ENCODE measurements around the gene NFIB.

Gene NFIB

DNA sequence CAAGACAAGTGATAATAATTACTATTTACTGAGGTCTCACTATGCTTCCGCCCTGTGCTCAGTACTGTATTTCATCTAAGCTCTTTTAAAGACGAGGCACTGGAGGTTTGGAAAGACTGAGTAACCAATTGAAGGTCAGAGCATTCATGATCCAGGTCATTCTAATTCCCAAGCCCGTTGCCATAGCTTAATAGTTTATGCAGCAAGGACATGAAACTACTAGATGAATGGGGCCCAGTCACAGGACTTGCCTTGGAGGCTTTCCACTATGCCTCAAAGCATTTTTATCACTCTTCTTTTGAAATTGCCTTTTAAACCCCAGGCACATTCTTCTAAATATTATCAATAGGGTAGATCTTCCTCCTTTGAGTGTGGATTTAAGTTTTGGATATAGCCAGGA is 17.2 kb upstream of the NFIB start:
- WGBS, 2 experiments (ENCODE audit: insufficient coverage in 2 of 2) = 83 to 97% methylated on average over 2 to 3 of the region's 3 CpGs
- peaks cover 4% of the 10 kb centered on the region for H3K4me1 ChIP-seq (ENCODE audit: control insufficient read depth, insufficient read depth, low read length, poor library complexity, severe bottlenecking)
- H3K9me3 ChIP-seq (ENCODE audit: control insufficient read depth, low read length) = no peaks in the 10 kb centered on the region
- H3K27ac ChIP-seq (ENCODE audit: low read depth, low read length, severe bottlenecking) = no peak overlapping the region
- no peak overlapping the region for H3K4me3 ChIP-seq (ENCODE audit: extremely low read depth, insufficient read depth, low read length, poor library complexity, severe bottlenecking)
- H3K36me3 ChIP-seq (ENCODE audit: control insufficient read depth, insufficient read depth, low read length) = no peaks in the 10 kb centered on the region

DNA sequence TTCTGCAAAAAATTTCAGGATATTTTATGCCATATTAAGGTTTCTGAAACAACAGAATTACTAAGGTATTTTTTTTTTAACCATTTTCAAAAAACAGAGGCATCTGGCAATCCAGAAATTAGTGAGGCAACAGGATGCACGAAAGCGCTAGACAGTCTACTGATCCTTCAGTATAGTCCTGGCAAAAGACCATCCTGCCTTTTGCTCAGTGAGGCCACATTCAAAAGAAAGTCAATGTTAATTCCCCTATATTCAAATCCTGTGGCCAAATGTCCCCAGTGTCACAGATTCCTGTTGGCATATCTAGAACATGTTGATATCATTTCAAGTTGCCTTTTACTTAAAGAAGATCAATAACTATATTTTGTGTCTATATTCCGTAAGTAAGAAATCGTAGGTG is 13.1 kb upstream of the NFIB start:
- Histone ChIP-seq H3K27ac (ENCODE audit: low read depth, low read length, severe bottlenecking) (no peak overlapping the region), H3K9me3 (ENCODE audit: control insufficient read depth, low read length) (no peaks in the 10 kb centered on the region), H3K4me1 (ENCODE audit: control insufficient read depth, insufficient read depth, low read length, poor library complexity, severe bottlenecking) (peaks cover 5% of the 10 kb centered on the region), H3K36me3 (ENCODE audit: control insufficient read depth, insufficient read depth, low read length) (no peaks in the 10 kb centered on the region), H3K4me3 (ENCODE audit: extremely low read depth, insufficient read depth, low read length, poor library complexity, severe bottlenecking) (no peak overlapping the region)
- 94 to 100% methylated on average over 2 of the region's 4 CpGs for WGBS, 2 experiments (ENCODE audit: insufficient coverage in 2 of 2)

DNA sequence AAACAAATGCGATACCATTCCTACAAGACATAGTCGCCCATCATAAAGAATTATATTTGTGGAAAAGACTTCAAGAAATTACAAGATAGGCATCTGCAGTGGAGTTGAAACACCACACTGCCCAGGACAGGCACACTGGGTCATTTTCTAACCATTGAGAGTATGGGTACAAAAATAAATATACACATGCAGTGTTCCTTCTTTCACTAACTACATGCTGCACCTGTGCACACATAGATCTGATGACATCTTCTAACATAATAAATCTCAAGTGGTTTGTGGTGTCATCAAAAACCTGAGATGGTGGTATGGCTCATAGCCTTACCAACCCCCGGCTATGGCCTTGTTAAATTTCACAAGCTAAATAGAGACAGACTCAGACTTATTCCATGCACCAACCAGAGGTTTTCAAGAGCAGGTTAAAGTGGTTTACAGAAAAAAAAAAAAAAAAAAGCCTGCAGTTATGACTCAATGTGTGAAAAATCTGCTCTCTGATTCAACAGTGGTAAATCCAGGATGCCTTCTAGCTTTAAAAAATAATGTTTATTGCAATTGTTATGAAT is 12.4 kb upstream of the NFIB start:
- H3K36me3 ChIP-seq (ENCODE audit: control insufficient read depth, insufficient read depth, low read length) = no peaks in the 10 kb centered on the region
- H3K27ac ChIP-seq (ENCODE audit: low read depth, low read length, severe bottlenecking) = no peak overlapping the region
- H3K9me3 ChIP-seq (ENCODE audit: control insufficient read depth, low read length) = no peaks in the 10 kb centered on the region
- WGBS, 2 experiments (ENCODE audit: insufficient coverage in 2 of 2) = 83% methylated on average over 1 of the region's 3 CpGs; no CpG with 5 or more reads in 1 of the 2 experiments
- H3K4me1 ChIP-seq (ENCODE audit: control insufficient read depth, insufficient read depth, low read length, poor library complexity, severe bottlenecking) = peaks cover 5% of the 10 kb centered on the region
- no peak overlapping the region for H3K4me3 ChIP-seq (ENCODE audit: extremely low read depth, insufficient read depth, low read length, poor library complexity, severe bottlenecking)

DNA sequence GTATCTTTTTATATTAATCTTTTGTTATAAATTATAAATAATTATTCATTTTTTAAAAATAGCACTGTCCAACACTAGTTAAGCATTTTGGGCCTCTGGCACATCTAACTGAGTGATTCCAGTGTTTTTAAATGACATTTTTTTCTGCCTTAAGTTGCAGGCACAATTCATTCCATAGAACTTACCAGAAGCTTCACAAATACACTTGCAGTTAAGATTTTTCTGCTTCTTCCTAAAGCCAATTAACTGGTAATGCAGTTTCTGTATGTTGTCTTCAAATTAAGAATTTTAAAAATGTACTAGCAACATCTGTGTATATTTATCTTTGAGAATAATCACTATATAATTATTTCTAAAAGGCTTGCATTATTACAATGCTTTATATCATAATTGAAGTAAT is 11.2 kb upstream of the NFIB start:
- no peak overlapping the region for H3K27ac ChIP-seq (ENCODE audit: low read depth, low read length, severe bottlenecking)
- no peaks in the 10 kb centered on the region for H3K9me3 ChIP-seq (ENCODE audit: control insufficient read depth, low read length)
- H3K4me3 ChIP-seq (ENCODE audit: extremely low read depth, insufficient read depth, low read length, poor library complexity, severe bottlenecking) = no peak overlapping the region
- H3K4me1 ChIP-seq (ENCODE audit: control insufficient read depth, insufficient read depth, low read length, poor library complexity, severe bottlenecking) = peaks cover 11% of the 10 kb centered on the region
- H3K36me3 ChIP-seq (ENCODE audit: control insufficient read depth, insufficient read depth, low read length) = no peaks in the 10 kb centered on the region

DNA sequence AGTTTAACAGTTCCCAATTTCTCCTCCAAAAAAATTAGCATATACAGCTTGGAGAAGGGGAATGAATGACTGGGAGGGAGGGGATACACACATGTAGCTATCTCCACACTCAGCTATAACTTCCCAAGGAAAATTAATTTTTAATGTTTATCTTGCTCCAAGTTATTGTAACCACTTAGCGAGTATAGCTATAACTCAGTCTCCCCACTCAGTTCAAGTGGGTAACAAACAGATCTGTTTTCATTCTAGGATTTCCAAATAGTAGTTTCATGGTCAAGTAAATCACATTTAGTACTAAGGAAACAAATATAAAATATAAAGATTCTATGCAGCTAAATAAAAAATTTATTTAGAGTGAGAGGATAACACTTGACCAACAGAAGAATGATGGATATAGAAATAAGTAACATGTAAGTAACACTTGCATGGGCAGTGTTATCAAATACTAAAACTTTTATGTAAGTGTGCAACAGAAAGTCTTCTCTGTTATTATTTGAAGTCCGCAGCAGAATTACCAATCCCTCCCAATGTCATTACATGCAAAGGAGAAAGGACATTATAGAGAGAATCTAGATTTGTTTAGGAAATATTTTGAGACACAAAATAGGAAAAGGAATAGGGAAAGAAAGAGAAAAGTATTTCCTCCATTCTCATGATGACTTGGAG is 10.2 kb upstream of the NFIB start:
- no peaks in the 10 kb centered on the region for H3K36me3 ChIP-seq (ENCODE audit: control insufficient read depth, insufficient read depth, low read length)
- no peaks in the 10 kb centered on the region for H3K9me3 ChIP-seq (ENCODE audit: control insufficient read depth, low read length)
- no peak overlapping the region for H3K27ac ChIP-seq (ENCODE audit: low read depth, low read length, severe bottlenecking)
- WGBS, 2 experiments (ENCODE audit: insufficient coverage in 2 of 2) = no CpG with 5 or more reads among the region's 2 CpGs
- H3K4me3 ChIP-seq (ENCODE audit: extremely low read depth, insufficient read depth, low read length, poor library complexity, severe bottlenecking) = no peak overlapping the region
- H3K4me1 ChIP-seq (ENCODE audit: control insufficient read depth, insufficient read depth, low read length, poor library complexity, severe bottlenecking) = peaks cover 11% of the 10 kb centered on the region

DNA sequence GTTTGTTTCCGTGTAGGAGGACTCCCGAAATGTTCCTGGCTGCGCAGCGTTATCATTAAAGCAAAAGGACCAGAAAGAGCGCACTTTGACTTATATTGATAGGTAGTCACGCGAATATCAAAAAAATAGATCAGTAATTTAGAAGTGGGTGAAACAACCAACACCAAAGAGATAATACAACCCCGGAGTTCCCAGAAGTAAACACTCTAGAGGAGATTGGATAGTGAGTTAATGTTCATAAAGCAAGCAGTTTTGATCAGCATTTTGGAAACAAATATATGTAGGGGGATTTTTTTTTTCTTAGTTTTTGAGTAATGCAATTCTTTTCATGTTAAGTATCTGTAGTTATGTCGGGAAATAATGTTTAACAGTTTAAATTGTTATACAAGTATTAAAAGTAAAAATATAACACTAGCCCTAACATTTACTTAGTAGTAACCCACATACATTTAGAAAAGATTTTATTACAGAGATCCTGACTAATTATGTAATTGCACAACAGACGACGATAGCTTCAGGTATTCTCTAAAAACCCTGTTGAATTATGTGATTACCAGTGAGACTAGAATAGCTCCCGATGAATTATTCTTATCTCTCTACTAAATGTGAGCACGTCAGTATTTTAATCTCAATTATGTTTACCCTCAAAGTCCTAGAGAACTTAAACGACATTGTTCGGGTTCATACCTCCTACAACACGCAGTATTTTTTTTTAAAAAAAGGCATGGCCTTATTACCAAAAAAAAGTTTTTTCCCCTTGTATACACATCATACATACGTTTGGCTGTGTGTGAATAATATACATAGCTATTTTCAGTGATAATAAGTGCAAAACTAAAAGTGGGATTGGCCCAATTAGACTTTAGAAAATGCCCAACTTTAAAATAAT is 9.4 kb upstream of the NFIB start:
- Histone ChIP-seq H3K9me3 (ENCODE audit: control insufficient read depth, low read length) (no peaks in the 10 kb centered on the region), H3K27ac (ENCODE audit: low read depth, low read length, severe bottlenecking) (peak overlapping the region; percentile 79), H3K36me3 (ENCODE audit: control insufficient read depth, insufficient read depth, low read length) (no peaks in the 10 kb centered on the region), H3K4me1 (ENCODE audit: control insufficient read depth, insufficient read depth, low read length, poor library complexity, severe bottlenecking) (peaks cover 11% of the 10 kb centered on the region), H3K4me3 (ENCODE audit: extremely low read depth, insufficient read depth, low read length, poor library complexity, severe bottlenecking) (peak overlapping the region; percentile 59)
- WGBS, 2 experiments (ENCODE audit: insufficient coverage in 2 of 2) = 64 to 81% methylated on average over 6 of the region's 17 CpGs

DNA sequence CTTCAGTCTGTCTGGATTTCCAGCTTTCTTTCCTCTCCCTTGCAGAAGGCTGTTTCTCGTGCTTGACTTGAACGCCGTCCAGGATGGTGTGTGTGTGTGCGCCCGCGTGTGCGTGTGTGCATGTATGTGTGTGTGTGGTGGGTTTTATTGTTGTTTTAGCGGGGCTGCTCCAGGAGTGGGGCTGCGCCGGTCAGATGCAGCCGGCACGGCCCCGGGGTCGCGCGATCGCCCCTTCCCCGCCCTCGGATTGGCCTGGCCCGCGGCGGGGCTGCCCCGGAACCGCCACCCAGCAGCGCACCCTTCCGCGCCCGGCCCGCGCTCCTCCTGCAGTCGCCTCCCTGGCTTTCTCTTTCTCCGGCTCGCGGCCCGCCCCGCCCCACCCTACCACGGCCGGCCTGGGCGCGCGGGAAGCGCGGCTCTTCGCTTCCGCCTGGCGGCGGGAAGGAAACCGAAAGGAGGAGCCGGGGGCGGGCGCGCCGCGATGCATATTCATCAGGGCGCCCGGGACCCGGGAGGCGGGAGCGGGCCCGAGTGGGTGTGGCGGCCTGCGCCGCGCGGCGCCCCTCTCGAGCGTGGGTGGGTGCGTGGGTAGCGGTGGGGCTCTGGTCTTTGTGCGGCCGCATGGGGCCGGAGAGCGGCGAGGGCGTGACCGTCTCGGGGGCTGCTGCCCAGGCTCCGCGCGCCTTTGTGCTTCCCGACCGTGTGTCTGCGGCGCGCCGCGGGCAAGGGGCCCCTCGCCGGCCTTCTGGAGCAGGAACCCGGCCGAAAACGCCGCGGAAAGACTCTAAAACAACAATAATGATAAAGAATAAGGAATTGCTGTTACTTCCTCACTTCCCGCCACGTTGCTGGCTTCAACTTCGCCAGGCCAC is 8.5 kb upstream of the NFIB start:
- H3K27ac ChIP-seq (ENCODE audit: low read depth, low read length, severe bottlenecking) = peak overlapping the region; percentile 79
- H3K4me3 ChIP-seq (ENCODE audit: extremely low read depth, insufficient read depth, low read length, poor library complexity, severe bottlenecking) = peak overlapping the region; percentile 59
- WGBS, 2 experiments (ENCODE audit: insufficient coverage in 2 of 2) = 0 to 1% methylated on average over 40 to 58 of the region's 98 CpGs
- H3K4me1 ChIP-seq (ENCODE audit: control insufficient read depth, insufficient read depth, low read length, poor library complexity, severe bottlenecking) = peaks cover 11% of the 10 kb centered on the region
- H3K9me3 ChIP-seq (ENCODE audit: control insufficient read depth, low read length) = no peaks in the 10 kb centered on the region
- H3K36me3 ChIP-seq (ENCODE audit: control insufficient read depth, insufficient read depth, low read length) = no peaks in the 10 kb centered on the region

DNA sequence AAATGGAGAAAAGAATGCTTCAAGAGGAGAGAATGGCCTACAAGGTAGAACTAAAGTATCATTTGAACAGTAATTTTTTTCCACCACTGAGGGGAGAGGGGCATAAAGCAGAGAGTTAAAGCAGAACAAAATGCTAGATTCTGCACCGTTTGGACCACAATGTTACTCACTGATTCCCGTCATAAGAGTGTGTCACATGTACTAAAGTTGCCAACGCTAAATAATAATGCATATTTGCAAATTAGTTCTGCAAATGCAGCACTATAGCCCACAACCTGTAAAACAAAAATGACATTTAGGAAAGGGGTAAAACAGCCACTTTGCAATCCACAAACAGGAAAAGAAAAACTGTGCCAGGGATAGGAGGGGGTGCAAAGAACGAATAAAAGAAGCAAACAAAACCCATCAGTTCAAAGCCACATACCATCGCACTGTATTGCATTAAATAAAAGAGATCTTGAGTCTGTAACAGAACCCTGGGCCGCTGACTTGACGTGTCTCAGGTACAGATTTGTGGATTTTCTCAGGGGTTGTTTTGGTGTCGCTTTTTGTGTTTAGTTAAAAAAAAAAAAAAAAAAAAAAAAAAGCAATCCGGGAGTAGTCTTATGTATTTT is 7.7 kb upstream of the NFIB start:
- 40% methylated on average over 1 of the region's 9 CpGs for WGBS, 2 experiments (ENCODE audit: insufficient coverage in 2 of 2)
- H3K27ac ChIP-seq (ENCODE audit: low read depth, low read length, severe bottlenecking) = no peak overlapping the region

DNA sequence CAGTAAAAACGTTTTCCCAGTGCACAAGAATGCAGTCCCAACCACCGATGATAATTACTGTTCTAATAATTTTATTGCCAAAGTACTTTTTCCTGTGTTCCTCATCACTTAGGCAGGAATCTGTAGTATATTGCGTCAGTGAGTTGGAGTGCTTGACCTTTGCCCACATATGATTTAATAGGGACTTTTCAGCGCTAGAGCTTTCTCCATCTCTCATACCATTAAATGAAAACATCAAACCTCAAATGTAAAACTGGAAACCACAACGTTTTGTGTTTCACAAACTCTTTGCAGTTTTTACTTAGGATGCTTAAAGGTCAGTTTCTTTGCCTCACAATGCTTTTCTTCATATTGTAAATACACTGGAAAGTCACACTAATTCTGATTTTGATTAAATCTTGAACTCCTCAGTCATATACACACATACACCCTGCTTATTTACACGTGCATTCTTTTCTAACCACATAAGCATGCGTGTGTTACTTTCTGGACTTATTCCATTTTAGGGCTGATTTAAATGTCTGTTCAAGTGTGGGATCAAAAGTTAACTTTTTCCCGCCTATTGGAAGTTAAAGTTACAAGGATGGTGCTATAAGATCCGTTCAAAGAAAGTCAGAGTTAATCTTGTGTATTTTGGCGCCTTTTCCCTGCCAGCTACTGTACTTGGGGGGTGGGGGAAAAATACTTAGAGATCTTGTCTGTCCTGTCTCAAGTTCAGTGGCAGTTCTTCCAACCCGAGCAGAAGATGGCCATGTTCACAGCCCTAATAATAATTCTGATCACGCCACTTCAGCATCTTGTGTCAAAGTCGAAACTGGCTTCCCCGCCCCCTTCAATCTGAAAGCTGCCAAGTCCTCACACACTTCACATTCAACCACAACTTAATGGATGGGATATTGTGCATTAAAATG is 6.6 kb upstream of the NFIB start:
- H3K27ac ChIP-seq (ENCODE audit: low read depth, low read length, severe bottlenecking) = no peak overlapping the region
- no peaks in the 10 kb centered on the region for H3K9me3 ChIP-seq (ENCODE audit: control insufficient read depth, low read length)
- no peaks in the 10 kb centered on the region for H3K36me3 ChIP-seq (ENCODE audit: control insufficient read depth, insufficient read depth, low read length)
- H3K4me3 ChIP-seq (ENCODE audit: extremely low read depth, insufficient read depth, low read length, poor library complexity, severe bottlenecking) = peak overlapping the region; percentile 59
- H3K4me1 ChIP-seq (ENCODE audit: control insufficient read depth, insufficient read depth, low read length, poor library complexity, severe bottlenecking) = peaks cover 6% of the 10 kb centered on the region
- 34 to 44% methylated on average over 7 of the region's 14 CpGs for WGBS, 2 experiments (ENCODE audit: insufficient coverage in 2 of 2)

More for the DNA sequence above, 7.7 kb upstream of the NFIB start:
- peak overlapping the region; percentile 59 for H3K4me3 ChIP-seq (ENCODE audit: extremely low read depth, insufficient read depth, low read length, poor library complexity, severe bottlenecking)
- peaks cover 11% of the 10 kb centered on the region for H3K4me1 ChIP-seq (ENCODE audit: control insufficient read depth, insufficient read depth, low read length, poor library complexity, severe bottlenecking)
- no peaks in the 10 kb centered on the region for H3K9me3 ChIP-seq (ENCODE audit: control insufficient read depth, low read length)
- no peaks in the 10 kb centered on the region for H3K36me3 ChIP-seq (ENCODE audit: control insufficient read depth, insufficient read depth, low read length)

Measured in mesodermal cell (in vitro differentiated cells).